Measurements from ENCODE around the gene NDUFS4. TPM values are rescaled to one million over a fixed set of nuclear protein-coding genes. Genes with fewer than 3 reads are reported as not detected.
"Not testable (repeated sequence)": the region's sequence is repeated elsewhere in the genome, so short reads cannot be mapped to it uniquely, and the experiment has no call there.

NDUFS4 gene
- total RNA-seq = 10 to 100 TPM; 68.5 to 70.5 TPM

- peak; percentile 89 for DNase-seq
- Mint-ChIP-seq H3K36me3 (peaks cover 5% of the 10 kb centered on the region), H3K4me3 (peak within 1 kb of the TSS; percentile 99), H3K4me1 (ENCODE audit: low read depth) (peaks cover 29% of the 10 kb centered on the region), H3K27me3 (peaks cover 15% of the 10 kb centered on the region), H3K27ac (peak within 1 kb of the TSS; percentile 90), H3K9me3 (no peaks in the 10 kb centered on the region)
- intact Hi-C loops (cut with micrococcal nuclease) = loop anchor here (1.0 to 5.0 kb wide), 3 partner anchors 78 to 752 kb away; partner anchors contain the start of genes ARL15 and MOCS2
- ChIA-PET POLR2A (no interaction called here), CTCF (no interaction called here)
Measured at GRCh38 chr5:53560506-53561191, at the start of gene NDUFS4. Gene NDUFS4 (plus strand): TSS chr5:53560639. CDS start chr5:53560663, 24 bp downstream.

GRCh38 chr5:53512539-53512938 is 47.9 kb upstream of the NDUFS4 start:
- Mint-ChIP-seq H3K36me3 (peaks cover 4% of the 10 kb centered on the region), H3K27me3 (peaks cover 2% of the 10 kb centered on the region), H3K9me3 (peaks cover 23% of the 10 kb centered on the region), H3K4me3 (no peak overlapping the region), H3K27ac (no peak overlapping the region), H3K4me1 (ENCODE audit: low read depth) (no peaks in the 10 kb centered on the region)
- ChIA-PET POLR2A (no interaction called here), CTCF (no interaction called here)
- DNase-seq = no peak
- intact Hi-C loops (cut with micrococcal nuclease) = no loop called here

GRCh38 chr5:53515988-53516387 is 44.5 kb upstream of the NDUFS4 start:
- H3K36me3 Mint-ChIP-seq = no peaks in the 10 kb centered on the region
- ChIA-PET CTCF (no interaction called here), POLR2A (no interaction called here)
- intact Hi-C loops (cut with micrococcal nuclease) = no loop called here
- peaks cover 2% of the 10 kb centered on the region for H3K9me3 Mint-ChIP-seq
- H3K27ac Mint-ChIP-seq = no peak overlapping the region
- no peaks in the 10 kb centered on the region for H3K4me1 Mint-ChIP-seq (ENCODE audit: low read depth)
- H3K4me3 Mint-ChIP-seq = no peak overlapping the region
- peaks cover 5% of the 10 kb centered on the region for H3K27me3 Mint-ChIP-seq
- DNase-seq = no peak

- Mint-ChIP-seq H3K27me3 (peaks cover 2% of the 10 kb centered on the region), H3K4me1 (ENCODE audit: low read depth) (no peaks in the 10 kb centered on the region), H3K36me3 (no peaks in the 10 kb centered on the region), H3K27ac (no peak overlapping the region), H3K9me3 (no peaks in the 10 kb centered on the region), H3K4me3 (no peak overlapping the region)
- DNase-seq = no peak
- ChIA-PET POLR2A (no interaction called here), CTCF (no interaction called here)
- intact Hi-C loops (cut with micrococcal nuclease) = no loop called here
Measured at GRCh38 chr5:53520813-53521212, 39.6 kb upstream of the NDUFS4 start.

GRCh38 chr5:53537711-53538110 is 22.7 kb upstream of the NDUFS4 start:
- peaks cover 10% of the 10 kb centered on the region for H3K27me3 Mint-ChIP-seq
- no peaks in the 10 kb centered on the region for H3K36me3 Mint-ChIP-seq
- ChIA-PET CTCF (no interaction called here), POLR2A (no interaction called here)
- no peak for DNase-seq
- H3K9me3 Mint-ChIP-seq = no peaks in the 10 kb centered on the region
- intact Hi-C loops (cut with micrococcal nuclease) = no loop called here
- H3K4me3 Mint-ChIP-seq = no peak overlapping the region
- H3K27ac Mint-ChIP-seq = no peak overlapping the region
- no peaks in the 10 kb centered on the region for H3K4me1 Mint-ChIP-seq (ENCODE audit: low read depth)

- CTCF ChIA-PET; intact Hi-C loops (cut with micrococcal nuclease); DNase-seq; H3K27ac Mint-ChIP-seq; POLR2A ChIA-PET; H3K4me1 Mint-ChIP-seq (ENCODE audit: low read depth); H3K36me3 Mint-ChIP-seq; H3K9me3 Mint-ChIP-seq; H3K4me3 Mint-ChIP-seq: not testable (repeated sequence)
- peaks cover 13% of the 10 kb centered on the region for H3K27me3 Mint-ChIP-seq
Measured at GRCh38 chr5:53540739-53541138, 19.7 kb upstream of the NDUFS4 start.

- H3K4me3 Mint-ChIP-seq = no peak overlapping the region
- ChIA-PET CTCF (interaction anchor here (0.6 kb wide), 1 partner anchor 681 kb away, joined by 4 read pairs; no protein-coding TSS in a partner anchor), POLR2A (no interaction called here)
- peaks cover 13% of the 10 kb centered on the region for H3K27me3 Mint-ChIP-seq
- H3K4me1 Mint-ChIP-seq (ENCODE audit: low read depth) = no peaks in the 10 kb centered on the region
- H3K36me3 Mint-ChIP-seq = no peaks in the 10 kb centered on the region
- intact Hi-C loops (cut with micrococcal nuclease) = no loop called here
- no peak for DNase-seq
- H3K9me3 Mint-ChIP-seq = no peaks in the 10 kb centered on the region
- H3K27ac Mint-ChIP-seq = no peak overlapping the region
Measured at GRCh38 chr5:53541859-53542258, 18.6 kb upstream of the NDUFS4 start.

GRCh38 chr5:53542926-53543325 is 17.5 kb upstream of the NDUFS4 start:
- no peak overlapping the region for H3K27ac Mint-ChIP-seq
- ChIA-PET CTCF (no interaction called here), POLR2A (no interaction called here)
- DNase-seq = no peak
- intact Hi-C loops (cut with micrococcal nuclease) = no loop called here
- H3K4me1 Mint-ChIP-seq (ENCODE audit: low read depth) = no peaks in the 10 kb centered on the region
- H3K36me3 Mint-ChIP-seq = no peaks in the 10 kb centered on the region
- no peaks in the 10 kb centered on the region for H3K9me3 Mint-ChIP-seq
- no peak overlapping the region for H3K4me3 Mint-ChIP-seq
- peaks cover 13% of the 10 kb centered on the region for H3K27me3 Mint-ChIP-seq

- Mint-ChIP-seq H3K9me3 (no peaks in the 10 kb centered on the region), H3K27me3 (peaks cover 13% of the 10 kb centered on the region), H3K36me3 (no peaks in the 10 kb centered on the region), H3K27ac (no peak overlapping the region), H3K4me3 (no peak overlapping the region), H3K4me1 (ENCODE audit: low read depth) (no peaks in the 10 kb centered on the region)
- ChIA-PET CTCF (interaction anchor here (0.6 kb wide), 1 partner anchor 22 kb away, joined by 4 read pairs; no protein-coding TSS in a partner anchor), POLR2A (no interaction called here)
- intact Hi-C loops (cut with micrococcal nuclease) = no loop called here
- no peak for DNase-seq
Measured at GRCh38 chr5:53543401-53543800, 17.0 kb upstream of the NDUFS4 start.

- intact Hi-C loops (cut with micrococcal nuclease) = no loop called here
- POLR2A ChIA-PET = no interaction called here
- no peak overlapping the region for H3K27ac Mint-ChIP-seq
Measured at GRCh38 chr5:53545744-53546143, 14.7 kb upstream of the NDUFS4 start.

GRCh38 chr5:53547226-53547625 is 13.2 kb upstream of the NDUFS4 start:
- H3K4me3 Mint-ChIP-seq = no peak overlapping the region
- no peaks in the 10 kb centered on the region for H3K36me3 Mint-ChIP-seq
- DNase-seq = no peak
- H3K9me3 Mint-ChIP-seq = no peaks in the 10 kb centered on the region
- H3K27ac Mint-ChIP-seq = no peak overlapping the region
- ChIA-PET POLR2A (no interaction called here), CTCF (no interaction called here)
- peaks cover 4% of the 10 kb centered on the region for H3K27me3 Mint-ChIP-seq
- intact Hi-C loops (cut with micrococcal nuclease) = no loop called here
- H3K4me1 Mint-ChIP-seq (ENCODE audit: low read depth) = no peaks in the 10 kb centered on the region

More at GRCh38 chr5:53545744-53546143, 14.7 kb upstream of the NDUFS4 start:
- Mint-ChIP-seq H3K4me1 (ENCODE audit: low read depth) (no peaks in the 10 kb centered on the region), H3K36me3 (no peaks in the 10 kb centered on the region), H3K27me3 (peaks cover 9% of the 10 kb centered on the region), H3K9me3 (no peaks in the 10 kb centered on the region), H3K4me3 (no peak overlapping the region)
- CTCF ChIA-PET = no interaction called here
- DNase-seq = no peak

- intact Hi-C loops (cut with micrococcal nuclease); CTCF ChIA-PET; H3K4me1 Mint-ChIP-seq (ENCODE audit: low read depth); H3K27ac Mint-ChIP-seq; H3K4me3 Mint-ChIP-seq; H3K36me3 Mint-ChIP-seq; DNase-seq; H3K27me3 Mint-ChIP-seq; POLR2A ChIA-PET; H3K9me3 Mint-ChIP-seq: not testable (repeated sequence)
Measured at GRCh38 chr5:53548501-53548900, 11.9 kb upstream of the NDUFS4 start.

- intact Hi-C loops (cut with micrococcal nuclease) = no loop called here
- Mint-ChIP-seq H3K27me3 (peaks cover 8% of the 10 kb centered on the region), H3K36me3 (no peaks in the 10 kb centered on the region), H3K4me1 (ENCODE audit: low read depth) (no peaks in the 10 kb centered on the region), H3K27ac (no peak overlapping the region), H3K4me3 (no peak overlapping the region), H3K9me3 (no peaks in the 10 kb centered on the region)
- ChIA-PET CTCF (no interaction called here), POLR2A (no interaction called here)
- no peak for DNase-seq
Measured at GRCh38 chr5:53549792-53550191, 10.6 kb upstream of the NDUFS4 start.

Data from activated CD4-positive, alpha-beta memory T cell treated with anti-CD3 and anti-CD28 coated beads for 36 hours (primary cell).